Measurements from ENCODE around the gene ASB15.

The ASB15 gene

DNA sequence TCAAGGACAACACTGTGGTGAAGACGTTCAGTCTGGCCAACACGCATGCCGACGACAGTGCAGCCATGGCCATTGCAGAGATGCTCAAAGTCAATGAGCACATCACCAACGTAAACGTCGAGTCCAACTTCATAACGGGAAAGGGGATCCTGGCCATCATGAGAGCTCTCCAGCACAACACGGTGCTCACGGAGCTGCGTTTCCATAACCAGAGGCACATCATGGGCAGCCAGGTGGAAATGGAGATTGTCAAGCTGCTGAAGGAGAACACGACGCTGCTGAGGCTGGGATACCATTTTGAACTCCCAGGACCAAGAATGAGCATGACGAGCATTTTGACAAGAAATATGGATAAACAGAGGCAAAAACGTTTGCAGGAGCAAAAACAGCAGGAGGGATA, 60.7 kb downstream of the ASB15 start:
- DNase-seq (ENCODE audit: extremely low read depth in 1 of 2, low read depth in 1 of 2) = no peak

DNA sequence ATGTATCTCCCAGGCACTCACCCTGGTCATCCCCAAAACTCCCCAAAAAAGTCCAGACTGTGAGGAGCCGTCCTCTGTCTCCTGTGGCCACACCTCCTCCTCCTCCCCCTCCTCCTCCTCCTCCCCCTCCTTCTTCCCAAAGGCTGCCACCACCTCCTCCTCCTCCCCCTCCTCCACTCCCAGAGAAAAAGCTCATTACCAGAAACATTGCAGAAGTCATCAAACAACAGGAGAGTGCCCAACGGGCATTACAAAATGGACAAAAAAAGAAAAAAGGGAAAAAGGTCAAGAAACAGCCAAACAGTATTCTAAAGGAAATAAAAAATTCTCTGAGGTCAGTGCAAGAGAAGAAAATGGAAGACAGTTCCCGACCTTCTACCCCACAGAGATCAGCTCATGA, 61.1 kb downstream of the ASB15 start:
- DNase-seq (ENCODE audit: extremely low read depth in 1 of 2, low read depth in 1 of 2) = no peak

DNA sequence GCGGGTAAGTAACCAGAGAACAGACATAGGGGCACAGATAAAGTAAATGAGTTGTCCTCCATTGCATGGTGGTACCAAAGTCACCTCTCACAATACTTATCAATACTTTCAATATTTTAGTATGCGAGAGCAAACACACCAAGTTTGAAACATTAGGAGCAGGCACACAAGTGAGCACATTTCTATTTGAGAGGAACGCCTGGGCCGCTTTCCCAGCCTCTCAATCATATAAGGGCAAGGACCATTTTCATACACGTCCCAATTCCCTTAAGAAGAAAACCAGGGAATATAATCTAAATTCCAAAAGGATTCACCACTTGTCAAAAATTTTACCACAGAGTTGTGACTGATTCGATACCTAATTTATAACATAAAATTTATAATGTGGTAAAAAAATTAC, 61.6 kb downstream of the ASB15 start:
- DNase-seq (ENCODE audit: extremely low read depth in 1 of 2, low read depth in 1 of 2) = no peak

DNA sequence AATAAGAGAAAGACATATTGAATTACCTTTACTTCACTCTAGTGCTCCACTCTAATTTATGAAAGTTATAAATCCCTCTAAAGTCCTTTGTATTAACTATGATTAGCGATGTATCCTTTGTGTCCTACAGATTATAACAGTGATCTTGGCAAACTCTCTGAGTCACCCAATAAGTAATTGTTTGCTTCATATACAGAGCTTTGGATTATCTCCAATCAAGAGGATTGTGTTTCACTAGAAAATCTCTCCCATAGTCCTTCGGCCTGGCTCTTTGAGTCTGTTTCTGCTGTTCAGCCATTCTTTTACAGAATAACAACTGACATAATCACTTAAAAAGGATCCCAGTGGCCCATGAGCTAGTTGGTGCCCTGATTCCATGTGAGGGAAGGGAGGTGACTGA, 63.5 kb downstream of the ASB15 start:
- no peak for DNase-seq (ENCODE audit: extremely low read depth in 1 of 2, low read depth in 1 of 2)

DNA sequence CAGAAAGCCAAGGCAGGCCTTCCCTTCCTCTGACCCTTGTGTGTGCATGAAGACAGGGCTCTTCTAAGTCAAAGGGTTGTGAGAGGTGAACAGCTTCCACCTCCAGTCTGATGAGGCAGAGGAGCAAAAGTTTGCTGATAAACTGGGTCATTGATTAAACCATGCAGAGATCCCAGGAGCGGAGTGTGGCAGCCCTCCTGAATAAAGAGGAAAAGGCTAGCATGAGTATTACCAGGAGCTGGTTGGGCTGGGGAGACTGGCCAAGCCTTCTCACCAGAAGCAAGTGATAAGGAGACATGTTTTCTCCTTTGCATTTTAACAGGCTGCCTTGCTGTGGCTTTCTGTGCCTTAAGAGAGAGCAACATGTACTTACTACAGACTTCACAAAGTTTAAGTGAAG, 64.3 kb downstream of the ASB15 start:
- no peak for DNase-seq (ENCODE audit: extremely low read depth in 1 of 2, low read depth in 1 of 2)

DNA sequence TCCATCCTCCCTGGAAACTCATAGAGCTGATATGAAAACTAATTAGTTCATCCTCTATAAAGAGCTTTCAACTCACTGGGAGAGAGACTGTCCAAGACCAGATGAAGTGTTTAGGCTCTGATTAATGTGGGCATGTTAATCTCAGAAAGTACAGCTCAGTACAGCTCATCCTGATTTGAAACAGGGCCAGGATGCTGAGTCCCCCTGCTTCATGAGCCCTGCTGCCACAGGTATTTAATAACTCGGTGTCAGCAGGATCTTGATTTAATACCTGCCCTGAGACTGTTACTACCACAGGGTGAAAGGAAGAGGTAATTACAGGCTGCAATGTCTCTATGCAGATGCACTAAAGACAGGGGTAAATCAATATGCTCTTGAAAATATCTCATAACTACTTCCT, 64.9 kb downstream of the ASB15 start:
- no peak for DNase-seq (ENCODE audit: extremely low read depth in 1 of 2, low read depth in 1 of 2)

DNA sequence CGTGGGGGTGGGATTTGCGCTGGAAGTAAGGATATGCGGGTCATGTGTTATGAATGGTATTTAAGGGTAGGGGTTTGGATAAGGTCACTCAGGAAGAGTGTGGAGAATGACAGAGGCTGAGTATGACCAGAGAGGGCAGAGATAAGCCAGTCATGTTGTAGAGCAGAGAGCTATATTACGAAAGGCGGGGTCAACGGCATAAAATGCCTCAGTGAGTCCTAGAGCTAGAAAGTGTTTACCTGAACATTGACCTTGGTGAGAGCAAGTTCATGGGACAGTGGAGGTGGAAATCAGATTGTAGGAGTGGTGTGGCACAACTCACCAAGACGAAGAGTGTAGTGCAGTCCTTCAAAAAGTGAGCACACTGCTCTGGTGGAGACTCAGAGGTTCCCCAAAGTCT, 67.9 kb downstream of the ASB15 start:
- DNase-seq (ENCODE audit: extremely low read depth in 1 of 2, low read depth in 1 of 2) = no peak

DNA sequence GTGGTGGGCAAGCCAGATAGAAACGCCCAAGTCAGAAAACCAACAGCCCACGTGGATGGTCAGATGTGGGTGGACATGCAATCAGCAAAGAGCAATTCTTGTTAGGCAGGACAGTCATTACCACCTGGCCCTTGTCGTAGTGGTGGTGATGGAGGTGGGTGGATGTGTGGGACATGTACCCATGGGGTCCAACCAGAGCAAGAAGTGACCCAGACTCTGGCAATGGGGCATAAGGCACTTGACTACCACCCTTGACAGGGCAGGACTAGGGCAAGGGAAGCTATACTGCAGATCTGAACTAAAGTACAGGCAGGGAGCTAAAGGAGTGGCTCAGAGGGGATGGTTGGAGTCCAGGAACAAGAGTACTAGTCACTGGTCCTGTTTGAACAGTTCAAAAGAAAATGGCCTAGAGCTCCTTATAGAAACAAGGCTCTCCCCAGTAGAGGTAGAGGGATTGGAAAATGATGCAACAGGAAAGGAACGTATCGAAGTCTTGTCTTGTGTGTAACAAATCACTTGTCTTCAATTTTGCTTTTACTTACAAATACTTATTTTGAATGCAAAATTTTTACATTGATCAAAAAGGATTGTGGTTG, 71.6 kb downstream of the ASB15 start:
- DNase-seq (ENCODE audit: extremely low read depth in 1 of 2, low read depth in 1 of 2) = no peak

DNA sequence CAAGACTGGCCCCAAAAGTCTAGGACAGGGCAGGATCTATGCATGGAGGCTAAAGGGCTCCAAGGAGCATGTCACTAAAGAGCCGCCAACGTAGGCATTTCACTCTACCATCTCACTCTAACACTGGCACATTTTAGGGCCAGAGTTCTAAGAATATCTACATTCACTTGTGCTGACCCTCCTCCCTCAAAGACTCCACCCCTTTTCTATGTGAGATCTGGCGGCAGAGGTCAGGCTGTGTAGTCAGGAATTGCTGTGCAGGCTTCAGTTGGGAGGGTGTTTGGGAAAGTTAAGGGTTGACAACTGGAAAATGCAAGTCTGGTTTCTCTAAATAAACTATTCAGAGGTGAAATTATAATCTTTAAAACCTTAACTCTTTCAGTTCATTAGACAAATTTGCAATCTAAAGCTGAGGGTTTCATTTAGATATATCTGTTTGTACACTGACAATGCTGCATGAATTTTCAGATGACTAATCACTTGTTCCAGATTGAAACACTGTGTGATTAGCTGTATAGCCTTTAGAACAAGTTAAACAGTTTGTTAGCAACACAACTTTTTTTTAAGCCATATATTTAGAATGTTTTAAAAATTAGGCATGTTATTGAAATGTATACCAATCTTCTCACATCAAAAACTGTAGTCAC, 72.3 kb downstream of the ASB15 start:
- no peak for DNase-seq (ENCODE audit: extremely low read depth in 1 of 2, low read depth in 1 of 2)

DNA sequence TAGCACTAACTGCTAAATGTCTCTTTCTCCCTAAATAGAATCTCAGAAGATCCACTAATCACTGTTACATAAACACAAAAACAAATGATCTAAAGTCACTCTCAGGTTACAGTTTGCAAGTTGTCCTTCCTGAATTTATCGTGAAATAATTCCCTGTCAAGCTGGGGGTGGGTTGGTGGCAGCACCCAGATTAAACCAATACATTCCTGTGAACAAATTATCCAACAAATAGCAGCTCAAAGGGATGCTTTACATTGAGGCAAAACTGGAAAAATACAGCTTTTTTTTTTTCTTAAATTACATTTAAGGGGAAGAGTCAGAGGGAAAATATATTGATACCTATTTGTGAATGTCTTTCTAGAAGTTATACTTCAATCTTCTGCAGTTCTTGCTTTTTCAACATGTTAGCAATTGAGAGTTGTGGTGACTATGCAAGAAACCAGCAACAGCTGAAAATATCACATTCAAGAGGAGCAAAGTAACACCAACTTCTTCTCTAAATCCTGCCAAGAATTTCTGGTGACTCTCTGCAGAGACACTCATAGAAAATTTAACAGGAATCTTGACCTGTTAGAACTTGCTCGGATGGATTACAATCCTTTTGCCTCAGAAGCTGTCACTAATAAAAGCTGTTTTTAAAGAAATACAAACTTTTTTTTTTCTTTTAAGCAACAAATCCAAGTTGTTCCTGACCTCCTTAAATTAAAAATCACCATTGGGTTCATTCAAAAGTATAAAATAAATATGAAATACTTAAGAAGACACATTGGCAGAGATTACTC, 73.0 kb downstream of the ASB15 start:
- no peak for DNase-seq (ENCODE audit: extremely low read depth in 1 of 2, low read depth in 1 of 2)

DNA sequence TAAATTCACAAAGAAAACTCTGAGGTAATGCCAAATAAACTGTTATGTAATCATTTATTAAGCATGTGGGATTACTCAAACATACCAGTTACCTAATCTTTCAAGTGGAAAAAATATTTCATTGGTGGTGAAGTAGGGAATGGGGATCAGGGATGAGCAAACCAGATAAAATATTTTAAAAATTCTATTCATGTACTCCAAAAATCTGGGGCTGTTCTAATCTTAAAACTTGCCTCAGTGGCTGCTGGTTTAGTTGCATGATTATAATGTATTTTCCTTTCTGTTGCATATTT, 73.5 kb downstream of the ASB15 start:
- DNase-seq (ENCODE audit: extremely low read depth in 1 of 2, low read depth in 1 of 2) = no peak

DNA sequence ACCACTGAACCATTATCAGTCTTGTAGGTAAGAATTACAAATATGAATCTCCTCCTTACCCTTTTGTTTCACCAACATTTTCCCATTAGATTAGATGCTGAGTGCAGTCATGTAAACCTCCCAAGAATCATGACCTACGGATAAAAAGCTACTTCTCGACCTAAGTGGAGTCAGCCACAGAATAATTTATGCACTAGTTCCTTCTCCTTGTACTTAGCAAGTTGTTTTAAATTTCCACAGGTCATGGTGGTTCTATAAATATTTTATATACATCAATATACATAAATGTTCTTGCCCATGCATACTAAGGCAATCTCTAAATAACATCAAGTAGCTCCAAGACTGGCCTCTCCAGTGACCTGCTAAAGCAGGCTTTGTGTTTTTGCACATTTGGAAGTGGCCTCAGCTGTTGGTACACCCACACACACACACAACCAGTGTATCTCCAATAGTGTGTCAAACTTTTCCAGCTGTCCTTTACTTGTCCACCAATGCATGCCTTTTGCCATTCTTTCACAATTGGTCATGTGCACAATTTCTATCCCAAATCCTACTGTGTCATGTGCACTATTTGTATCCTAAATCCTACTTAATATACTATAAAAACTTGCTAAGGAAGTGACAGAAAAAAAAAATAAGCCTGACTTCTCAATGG, 75.6 kb downstream of the ASB15 start:
- DNase-seq (ENCODE audit: extremely low read depth in 1 of 2, low read depth in 1 of 2) = no peak

DNA sequence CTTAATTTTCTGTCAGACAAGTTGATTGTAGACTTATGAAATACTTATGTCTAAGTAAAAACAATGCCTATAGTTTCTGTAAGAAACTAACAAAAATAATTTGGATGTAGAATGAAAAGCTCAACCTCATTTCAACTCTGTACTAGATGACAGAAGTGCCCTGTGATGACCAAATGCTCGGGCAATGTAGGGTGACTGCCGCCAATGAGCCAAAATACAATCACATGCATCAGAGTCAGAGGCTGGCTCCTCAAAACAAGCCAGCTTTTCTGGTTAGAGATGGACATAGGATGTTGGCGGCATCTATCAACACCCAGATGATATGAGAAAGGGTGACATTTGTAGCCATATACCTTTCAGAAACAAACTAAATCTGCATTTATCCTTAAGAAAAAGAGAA, 78.0 kb downstream of the ASB15 start:
- DNase-seq (ENCODE audit: extremely low read depth in 1 of 2, low read depth in 1 of 2) = no peak

DNA sequence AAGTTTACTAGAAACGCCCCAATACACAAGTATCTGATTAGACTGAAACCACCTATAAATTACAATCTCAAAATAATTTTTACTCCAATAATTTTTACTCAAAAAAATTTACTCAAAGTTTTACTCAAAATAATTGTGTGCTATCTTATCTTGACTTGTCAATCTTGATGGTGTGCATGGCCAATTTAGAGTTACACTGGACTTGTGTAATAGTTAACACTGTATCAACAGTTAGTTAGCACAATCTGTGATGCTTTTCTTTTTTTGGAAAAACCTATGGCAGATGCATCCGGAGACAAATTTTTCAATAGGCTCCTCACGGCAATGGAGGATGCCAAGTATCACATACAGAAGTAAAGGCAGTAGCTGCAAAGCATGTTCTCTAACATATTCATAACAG, 79.0 kb downstream of the ASB15 start:
- DNase-seq (ENCODE audit: extremely low read depth in 1 of 2, low read depth in 1 of 2) = no peak

DNA sequence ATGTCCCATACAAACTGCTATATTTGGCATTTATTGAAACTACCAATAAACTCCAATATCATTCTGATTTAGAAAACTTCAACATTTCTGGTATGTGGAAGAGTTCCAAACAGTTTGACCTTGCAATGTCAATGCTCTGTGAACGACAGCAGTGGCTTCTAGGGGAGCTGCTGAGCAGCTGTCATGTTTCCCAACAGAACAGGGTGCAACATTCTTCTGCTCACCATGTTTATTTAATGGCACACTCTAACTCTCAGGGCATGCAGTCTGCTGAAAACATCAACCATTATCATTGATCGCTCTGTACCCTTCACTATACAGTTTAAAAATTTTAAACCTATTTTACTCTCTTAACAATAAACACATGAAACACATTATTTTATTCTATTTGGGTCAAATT, 79.9 kb downstream of the ASB15 start:
- DNase-seq (ENCODE audit: extremely low read depth in 1 of 2, low read depth in 1 of 2) = no peak

DNA sequence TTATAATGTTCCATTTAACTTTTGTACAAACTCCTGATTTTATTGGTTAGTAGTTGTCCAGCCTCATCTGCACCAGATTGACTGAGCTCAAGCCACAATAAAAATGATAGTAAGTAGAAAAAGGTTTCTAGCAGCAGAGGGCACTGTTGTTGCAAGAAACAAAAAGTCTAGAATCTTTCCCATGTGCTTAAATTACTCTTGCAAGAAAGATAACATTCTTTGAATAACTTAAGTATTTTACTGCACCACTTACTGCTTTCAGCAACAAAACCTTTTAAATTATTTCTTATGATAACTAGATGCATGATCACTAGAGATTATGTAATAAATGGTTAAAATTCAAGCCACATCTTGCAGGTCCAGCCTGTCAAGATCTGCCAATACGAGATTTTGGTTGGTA, 81.1 kb downstream of the ASB15 start:
- DNase-seq (ENCODE audit: extremely low read depth in 1 of 2, low read depth in 1 of 2) = no peak

DNA sequence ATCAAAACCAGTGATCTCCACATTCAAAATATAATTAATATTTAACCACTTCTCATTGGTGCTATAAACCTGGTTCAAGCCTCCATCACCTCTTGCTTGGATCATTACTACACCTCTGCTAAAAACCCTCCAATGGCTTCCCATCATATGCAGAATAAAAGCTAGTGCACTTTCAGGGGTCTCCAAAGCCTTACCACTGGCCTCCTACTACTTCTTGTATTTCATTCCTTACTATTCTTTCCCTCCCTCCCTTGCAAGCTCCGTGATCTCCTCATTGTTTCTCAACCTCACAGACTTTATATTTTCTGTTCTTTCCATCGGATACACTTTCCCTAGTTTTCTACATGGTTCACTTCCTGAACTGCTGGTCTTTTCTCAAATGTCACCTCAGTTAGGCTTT, 85.5 kb downstream of the ASB15 start:
- DNase-seq (ENCODE audit: extremely low read depth in 1 of 2, low read depth in 1 of 2) = no peak

DNA sequence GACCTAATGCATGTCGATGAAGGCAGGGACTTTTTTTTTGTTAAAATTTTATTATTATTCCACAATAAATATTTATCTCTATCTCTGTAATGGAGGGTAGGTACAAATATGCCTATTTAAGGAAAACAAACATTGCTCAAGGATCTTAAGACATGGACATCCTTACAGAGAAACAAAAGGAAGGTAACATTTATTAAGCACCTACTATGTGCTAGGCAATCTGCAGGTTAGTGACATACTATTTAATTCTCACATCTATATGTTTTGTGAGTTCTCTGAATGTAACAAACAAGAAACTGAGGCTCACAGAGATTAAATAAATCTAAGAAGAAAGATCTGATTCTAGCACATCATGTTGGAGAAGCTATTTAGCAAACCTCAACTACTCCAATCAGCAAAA, 86.1 kb downstream of the ASB15 start:
- DNase-seq (ENCODE audit: extremely low read depth in 1 of 2, low read depth in 1 of 2) = no peak

Measured in stimulated activated CD8-positive, alpha-beta memory T cell treated with anti-CD3 and anti-CD28 coated beads, Interleukin-7, amount 100 ng/mL, for 48 hours (primary cell).